Hematopoietic multipotent progenitor cell treated with erythropoietin and hydrocortisone succinate and interleukin-3 and kit ligand, for 4 days (in vitro differentiated cells): ENCODE measurements around the gene RIMOC1.
"Not testable (repeated sequence)": the region's sequence is repeated elsewhere in the genome, so short reads cannot be mapped to it uniquely, and the experiment has no call there.

ENCODE experiments used
- DNase-seq: peaks from one replicate; pipeline ENCODE4 v3.0.0-alpha.2; 2015

The RIMOC1 gene

GRCh38 chr5:41892031-41892430 is 12.1 kb upstream of the RIMOC1 start:
- no peak for DNase-seq

- no peak for DNase-seq
Measured at GRCh38 chr5:41893074-41893851, 10.9 kb upstream of the RIMOC1 start.

GRCh38 chr5:41896230-41896629 is 7.9 kb upstream of the RIMOC1 start:
- no peak for DNase-seq

GRCh38 chr5:41903382-41903891 is 707 bp upstream of the RIMOC1 start:
- DNase-seq = no peak

GRCh38 chr5:41906151-41906550 is 2.0 kb downstream of the RIMOC1 start:
- no peak for DNase-seq

GRCh38 chr5:41908374-41909079 is 4.4 kb downstream of the RIMOC1 start:
- DNase-seq = no peak

GRCh38 chr5:41918105-41918504 is 14.0 kb downstream of the RIMOC1 start:
- DNase-seq = no peak

GRCh38 chr5:41921166-41921565 is 17.0 kb downstream of the RIMOC1 start:
- DNase-seq = no peak

GRCh38 chr5:41921874-41922273 is 17.7 kb downstream of the RIMOC1 start:
- no peak for DNase-seq

- DNase-seq = no peak
Measured at GRCh38 chr5:41924526-41924871, 20.4 kb downstream of the RIMOC1 start.

- peak; percentile 96 for DNase-seq
Measured at GRCh38 chr5:41924872-41925554, 20.9 kb downstream of the RIMOC1 start, which contains the start of gene FBXO4. Gene FBXO4, plus strand, starts transcription at chr5:41925281. Its CDS starts 29 bp downstream, at chr5:41925310.

- peak; percentile 62 for DNase-seq
Measured at GRCh38 chr5:41925555-41925951, 21.4 kb downstream of the RIMOC1 start.

GRCh38 chr5:41927604-41928003 is 23.5 kb downstream of the RIMOC1 start:
- DNase-seq = no peak

GRCh38 chr5:41929035-41929434 is 24.9 kb downstream of the RIMOC1 start:
- no peak for DNase-seq

- no peak for DNase-seq
Measured at GRCh38 chr5:41932770-41933169, 28.6 kb downstream of the RIMOC1 start.

GRCh38 chr5:41935544-41935943 is 31.4 kb downstream of the RIMOC1 start:
- DNase-seq = no peak

GRCh38 chr5:41940641-41941040 is 36.5 kb downstream of the RIMOC1 start:
- DNase-seq = no peak

- DNase-seq = not testable (repeated sequence)
Measured at GRCh38 chr5:41945332-41945955, 41.3 kb downstream of the RIMOC1 start.

- no peak for DNase-seq
Measured at GRCh38 chr5:41951224-41951623, 47.1 kb downstream of the RIMOC1 start.
